ENCODE results near the gene C15orf40. TPM values are rescaled to one million over a fixed set of nuclear protein-coding genes. Genes with fewer than 3 reads are reported as not detected.
A peak's percentile ranks its signal among the peaks of the same experiment; 100 is the strongest.

C15orf40 gene
- total RNA-seq, 4 donors from 2014 or later, result 13.4 to 21.0 (median 15.4) TPM

GRCh38 chr15:82986442-82986780 lies 25.0 kb downstream of the C15orf40 start:
- Histone ChIP-seq H3K27ac (peak overlapping the region in 3 of 4 donors; percentile 56 to 78 (median 76)), H3K27me3 (no peaks in the 10 kb centered on the region), H3K4me3 (peak overlapping the region; percentile 75 to 88 (median 80)), H3K9me3 (no peaks in the 10 kb centered on the region), H3K36me3 (peaks cover 0 to 27% (median 0%) of the 10 kb centered on the region in 3 donors), H3K4me1 (peaks cover 0 to 27% (median 9%) of the 10 kb centered on the region in 4 donors)
- no peak for TF ChIP-seq EP300 (IDR thresholded peaks at IDR 0.05)
- TF ChIP-seq POLR2A (IDR thresholded peaks at IDR 0.05), result no peak
- TF ChIP-seq, protein P1, sequence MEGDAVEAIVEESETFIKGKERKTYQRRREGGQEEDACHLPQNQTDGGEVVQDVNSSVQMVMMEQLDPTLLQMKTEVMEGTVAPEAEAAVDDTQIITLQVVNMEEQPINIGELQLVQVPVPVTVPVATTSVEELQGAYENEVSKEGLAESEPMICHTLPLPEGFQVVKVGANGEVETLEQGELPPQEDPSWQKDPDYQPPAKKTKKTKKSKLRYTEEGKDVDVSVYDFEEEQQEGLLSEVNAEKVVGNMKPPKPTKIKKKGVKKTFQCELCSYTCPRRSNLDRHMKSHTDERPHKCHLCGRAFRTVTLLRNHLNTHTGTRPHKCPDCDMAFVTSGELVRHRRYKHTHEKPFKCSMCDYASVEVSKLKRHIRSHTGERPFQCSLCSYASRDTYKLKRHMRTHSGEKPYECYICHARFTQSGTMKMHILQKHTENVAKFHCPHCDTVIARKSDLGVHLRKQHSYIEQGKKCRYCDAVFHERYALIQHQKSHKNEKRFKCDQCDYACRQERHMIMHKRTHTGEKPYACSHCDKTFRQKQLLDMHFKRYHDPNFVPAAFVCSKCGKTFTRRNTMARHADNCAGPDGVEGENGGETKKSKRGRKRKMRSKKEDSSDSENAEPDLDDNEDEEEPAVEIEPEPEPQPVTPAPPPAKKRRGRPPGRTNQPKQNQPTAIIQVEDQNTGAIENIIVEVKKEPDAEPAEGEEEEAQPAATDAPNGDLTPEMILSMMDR (IDR thresholded peaks at IDR 0.05), result no peak
- 0 to 1% methylated on average over 12 of the region's 12 CpGs for WGBS, 2 donors
- no peak for DNase-seq (ENCODE audit: low spot score in 2 of 2)

DNA sequence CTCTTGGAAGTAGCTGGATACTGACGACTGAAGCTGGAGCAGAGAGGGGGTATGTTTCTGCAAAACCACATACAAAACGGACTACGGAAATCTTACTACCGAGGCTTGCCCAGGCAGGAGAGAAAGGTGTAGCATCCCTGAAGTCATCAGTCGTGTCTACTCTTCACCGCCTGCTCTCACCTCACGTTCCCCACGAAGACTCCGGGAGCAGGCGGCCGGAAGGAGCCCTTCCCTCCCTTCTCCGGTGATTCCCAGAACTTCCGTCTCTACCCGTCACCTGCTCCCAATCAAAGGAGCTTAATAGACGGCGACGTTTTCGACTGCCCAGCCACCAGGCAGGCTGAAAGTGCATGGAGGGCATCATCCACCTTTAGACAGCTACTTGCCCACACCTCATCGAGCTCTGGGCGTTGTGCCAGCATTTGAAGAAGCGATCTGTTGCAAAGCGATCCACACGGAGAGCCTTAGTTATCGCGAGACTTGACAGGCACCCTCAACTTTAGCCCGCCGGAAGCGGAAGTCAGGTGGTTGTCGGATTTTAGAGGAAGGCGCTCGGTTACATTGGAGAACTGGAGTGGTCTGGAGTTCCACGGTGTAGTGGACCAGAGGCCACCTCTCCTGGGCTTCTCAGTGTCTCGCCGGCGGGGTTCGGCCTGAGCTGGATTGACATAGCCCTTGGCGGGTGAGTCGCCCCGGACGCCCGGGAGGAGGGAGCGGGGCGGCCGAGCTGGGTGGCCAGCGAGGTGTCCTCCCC lies 25.6 kb downstream of the C15orf40 start, which contains the start of gene RAMAC:
RAMAC (plus strand) TSS at position 523 of the 754 bp plus-strand sequence. CDS start 2,809 bp downstream, outside the sequence.
- Histone ChIP-seq H3K4me1 (peaks cover 0 to 27% (median 9%) of the 10 kb centered on the region in 4 donors), H3K4me3 (peak within 1 kb of the TSS; percentile 75 to 88 (median 80)), H3K27ac (peak within 1 kb of the TSS; percentile 55 to 78 (median 66)), H3K36me3 (peaks cover 0 to 22% (median 0%) of the 10 kb centered on the region in 3 donors), H3K9me3 (no peaks in the 10 kb centered on the region), H3K27me3 (no peaks in the 10 kb centered on the region)
- DNase-seq (ENCODE audit: low spot score in 2 of 2), result peak; percentile 83 to 93
- 2 to 3% methylated on average over 35 to 45 of the region's 45 CpGs for WGBS, 2 donors
- TF ChIP-seq EP300 (IDR thresholded peaks at IDR 0.05), result peak in 1 of 2 donors; percentile 86
- TF ChIP-seq, protein P1 (IDR thresholded peaks at IDR 0.05), result no peak
- TF ChIP-seq POLR2A (IDR thresholded peaks at IDR 0.05), result no peak

DNA sequence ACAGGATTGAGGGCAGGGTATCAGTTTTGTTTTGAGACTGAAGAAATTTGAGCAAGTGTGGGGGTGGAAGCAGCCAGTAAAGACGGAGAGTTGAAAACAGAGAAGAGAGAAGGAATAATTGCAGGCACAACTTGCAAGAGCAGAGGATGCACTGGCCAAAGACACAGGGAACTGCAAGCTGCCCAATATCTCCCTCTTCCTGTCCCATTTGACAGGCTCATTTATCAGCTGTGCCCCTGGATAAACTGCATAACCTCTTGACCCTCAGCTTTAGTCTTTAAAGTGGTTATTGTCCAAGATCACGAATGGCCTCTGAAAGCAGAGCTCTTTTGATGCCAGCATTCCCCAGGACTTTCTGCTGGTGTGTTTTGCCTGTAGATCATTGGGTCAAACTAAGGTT lies 30.5 kb downstream of the C15orf40 start:
- DNase-seq (ENCODE audit: low spot score in 2 of 2), result no peak
- TF ChIP-seq POLR2A (IDR thresholded peaks at IDR 0.05), result no peak
- TF ChIP-seq, protein P1 (IDR thresholded peaks at IDR 0.05), result no peak
- TF ChIP-seq EP300 (IDR thresholded peaks at IDR 0.05), result no peak
- H3K4me1 ChIP-seq, result peaks cover 0 to 12% (median 0%) of the 10 kb centered on the region in 4 donors
- 27 to 32% methylated on average over 2 of the region's 2 CpGs for WGBS, 2 donors
- H3K36me3 ChIP-seq, result peaks cover 0 to 9% (median 0%) of the 10 kb centered on the region in 3 donors
- H3K9me3 ChIP-seq, result no peaks in the 10 kb centered on the region
- H3K27ac ChIP-seq, result no peak overlapping the region
- no peak overlapping the region for H3K4me3 ChIP-seq
- H3K27me3 ChIP-seq, result no peaks in the 10 kb centered on the region

DNA sequence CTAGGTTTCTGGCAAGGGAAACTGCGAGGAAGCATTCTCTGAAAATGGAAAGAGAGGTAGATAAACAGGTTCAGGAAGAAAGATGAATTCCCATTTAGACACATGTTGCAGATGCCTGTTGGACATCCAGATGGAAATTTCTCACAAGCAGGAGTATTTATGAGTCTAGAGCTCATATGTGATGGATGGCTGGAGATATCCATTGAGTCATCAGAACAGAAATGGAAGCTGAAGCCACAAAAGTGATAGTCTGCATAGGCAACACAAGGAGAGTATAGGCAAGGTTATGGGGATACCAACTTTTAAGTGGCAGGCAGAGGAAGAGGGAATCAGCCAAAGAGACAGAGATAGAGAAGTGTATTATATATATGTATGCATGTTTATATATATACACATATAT lies 31.7 kb downstream of the C15orf40 start:
- Histone ChIP-seq H3K27ac (no peak overlapping the region), H3K4me1 (peaks cover 0 to 3% (median 0%) of the 10 kb centered on the region in 4 donors), H3K36me3 (peaks cover 0 to 9% (median 0%) of the 10 kb centered on the region in 3 donors), H3K9me3 (no peaks in the 10 kb centered on the region), H3K4me3 (no peak overlapping the region), H3K27me3 (no peaks in the 10 kb centered on the region)
- no peak for DNase-seq (ENCODE audit: low spot score in 2 of 2)
- TF ChIP-seq POLR2A (IDR thresholded peaks at IDR 0.05) (no peak), EP300 (IDR thresholded peaks at IDR 0.05) (no peak)
- TF ChIP-seq, protein P1 (IDR thresholded peaks at IDR 0.05), result no peak
- 92 to 97% methylated on average over 1 of the region's 1 CpG for WGBS, 2 donors

- no peak for DNase-seq (ENCODE audit: low spot score in 2 of 2)
- no peak overlapping the region for H3K27ac ChIP-seq
- H3K4me3 ChIP-seq, result no peak overlapping the region
- TF ChIP-seq, protein P1 (IDR thresholded peaks at IDR 0.05), result no peak
- TF ChIP-seq POLR2A (IDR thresholded peaks at IDR 0.05) (no peak), EP300 (IDR thresholded peaks at IDR 0.05) (no peak)
- no peaks in the 10 kb centered on the region for H3K9me3 ChIP-seq
- no peaks in the 10 kb centered on the region for H3K27me3 ChIP-seq
- no peaks in the 10 kb centered on the region for H3K4me1 ChIP-seq
- 95 to 96% methylated on average over 5 of the region's 5 CpGs for WGBS, 2 donors
- H3K36me3 ChIP-seq, result peaks cover 0 to 9% (median 0%) of the 10 kb centered on the region in 3 donors
Observed at GRCh38 chr15:82978438-82978837, 33.0 kb downstream of the C15orf40 start.
